Measurements from ENCODE around the gene PIGBOS1.

Gene PIGBOS1

DNA sequence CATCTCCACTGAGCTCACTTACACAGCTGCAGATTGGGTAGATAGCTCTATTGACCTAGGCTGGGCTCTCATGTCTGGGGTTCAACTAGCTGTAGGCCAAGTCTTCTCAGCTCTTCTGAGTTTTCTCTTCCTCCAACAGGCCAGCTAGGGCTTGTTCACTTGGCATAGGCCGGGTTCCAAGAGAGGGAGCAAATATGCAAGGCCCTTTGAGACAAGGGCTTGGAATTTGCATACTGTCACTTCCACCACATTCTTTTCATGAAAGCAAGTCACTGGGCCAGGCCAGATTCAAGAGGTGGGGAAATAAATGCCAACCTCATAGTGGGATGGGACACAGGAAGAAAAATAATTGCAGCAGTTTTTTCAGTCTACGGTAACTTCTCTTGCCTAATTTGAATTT lies 25.3 kb upstream of the PIGBOS1 start:
- H2BK5ac ChIP-seq (ENCODE audit: low read length): no peak overlapping the region
- H3K4me2 ChIP-seq (ENCODE audit: low read length): no peak overlapping the region
- H3K4me1 ChIP-seq (ENCODE audit: control insufficient read depth, low read depth, low read length): peaks cover 3% of the 10 kb centered on the region
- H3K9ac ChIP-seq (ENCODE audit: low read length): no peak overlapping the region
- DNase-seq: peak; percentile 91
- H3K23ac ChIP-seq (ENCODE audit: low read length): no peak overlapping the region
- H3K27ac ChIP-seq (ENCODE audit: low read depth, low read length): no peak overlapping the region
- H3K27me3 ChIP-seq (ENCODE audit: insufficient read depth, low read length, poor library complexity): no peaks in the 10 kb centered on the region
- H3K4ac ChIP-seq (ENCODE audit: low read depth, low read length): no peak overlapping the region
- no peak overlapping the region for H4K8ac ChIP-seq (ENCODE audit: low read depth, low read length)
- H2AK5ac ChIP-seq (ENCODE audit: low read length): no peak overlapping the region
- no peak overlapping the region for H3K18ac ChIP-seq (ENCODE audit: low read length)
- H3K36me3 ChIP-seq (ENCODE audit: control insufficient read depth, insufficient read depth, low read length): no peaks in the 10 kb centered on the region
- H3K79me2 ChIP-seq (ENCODE audit: control insufficient read depth, insufficient read depth, low read length): no peaks in the 10 kb centered on the region
- no CpG with 5 or more reads among the region's 2 CpGs for WGBS (ENCODE audit: extremely low coverage, insufficient coverage, low lambda C conversion rate)
- no peak overlapping the region for H2BK120ac ChIP-seq (ENCODE audit: low read depth, low read length)
- H3K56ac ChIP-seq (ENCODE audit: low read length): no peak overlapping the region
- H4K5ac ChIP-seq (ENCODE audit: low read length): no peak overlapping the region
- no peak overlapping the region for H3K4me3 ChIP-seq (ENCODE audit: low read length)
- H2BK15ac ChIP-seq (replicated peaks; ENCODE audit: low read depth): no peak overlapping the region
- no peaks in the 10 kb centered on the region for H3K79me1 ChIP-seq (ENCODE audit: low read length)

DNA sequence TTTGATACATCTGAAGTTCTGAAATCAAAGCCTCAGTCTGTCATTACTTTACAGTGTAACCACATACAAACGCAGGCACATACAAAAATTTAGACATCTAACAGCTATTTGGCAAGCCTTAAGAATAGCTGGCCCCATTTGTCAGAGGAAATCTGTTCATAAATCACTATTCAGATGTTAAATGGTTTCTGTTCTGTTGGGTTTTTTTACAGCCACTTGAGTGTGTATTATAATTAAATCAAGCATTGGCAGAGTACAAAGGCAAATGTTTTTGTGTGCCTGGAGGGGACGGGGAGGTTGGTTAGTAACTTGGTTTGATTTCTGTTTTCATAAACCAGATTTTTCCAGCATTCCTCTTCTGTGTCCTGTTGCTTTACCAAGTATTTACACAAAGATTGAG lies 24.2 kb upstream of the PIGBOS1 start:
- H4K8ac ChIP-seq (ENCODE audit: low read depth, low read length): no peak overlapping the region
- no peaks in the 10 kb centered on the region for H3K79me1 ChIP-seq (ENCODE audit: low read length)
- no peak overlapping the region for H3K23ac ChIP-seq (ENCODE audit: low read length)
- H2BK120ac ChIP-seq (ENCODE audit: low read depth, low read length): no peak overlapping the region
- H3K4me1 ChIP-seq (ENCODE audit: control insufficient read depth, low read depth, low read length): peaks cover 3% of the 10 kb centered on the region
- no peak overlapping the region for H3K56ac ChIP-seq (ENCODE audit: low read length)
- H2AK5ac ChIP-seq (ENCODE audit: low read length): no peak overlapping the region
- H3K36me3 ChIP-seq (ENCODE audit: control insufficient read depth, insufficient read depth, low read length): no peaks in the 10 kb centered on the region
- no peak overlapping the region for H3K9ac ChIP-seq (ENCODE audit: low read length)
- no peak overlapping the region for H3K4ac ChIP-seq (ENCODE audit: low read depth, low read length)
- H3K4me2 ChIP-seq (ENCODE audit: low read length): no peak overlapping the region
- no peak overlapping the region for H2BK5ac ChIP-seq (ENCODE audit: low read length)
- no peaks in the 10 kb centered on the region for H3K79me2 ChIP-seq (ENCODE audit: control insufficient read depth, insufficient read depth, low read length)
- H3K4me3 ChIP-seq (ENCODE audit: low read length): no peak overlapping the region
- DNase-seq: no peak
- no peaks in the 10 kb centered on the region for H3K27me3 ChIP-seq (ENCODE audit: insufficient read depth, low read length, poor library complexity)
- no peak overlapping the region for H2BK15ac ChIP-seq (replicated peaks; ENCODE audit: low read depth)
- H3K27ac ChIP-seq (ENCODE audit: low read depth, low read length): no peak overlapping the region
- H4K5ac ChIP-seq (ENCODE audit: low read length): no peak overlapping the region
- WGBS (ENCODE audit: extremely low coverage, insufficient coverage, low lambda C conversion rate): no CpG with 5 or more reads among the region's 2 CpGs
- no peak overlapping the region for H3K18ac ChIP-seq (ENCODE audit: low read length)

DNA sequence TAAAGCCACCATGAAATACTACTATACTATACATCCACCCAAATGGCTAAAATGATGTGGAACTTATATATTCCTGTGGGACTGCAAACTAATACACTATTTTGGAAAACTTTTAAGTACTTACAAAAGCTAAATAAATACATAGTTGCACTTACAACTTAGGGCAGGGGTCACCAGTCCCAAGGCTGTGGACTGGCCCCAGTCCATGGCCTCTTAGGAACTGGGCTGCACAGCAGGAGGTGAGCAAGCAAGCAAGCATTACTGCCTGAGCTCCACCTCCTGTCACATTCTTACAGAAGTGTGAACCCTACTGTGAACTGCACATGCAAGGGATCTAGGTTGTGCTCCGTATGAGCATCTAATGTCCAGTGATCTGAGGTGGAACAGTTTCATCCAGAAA lies 18.2 kb upstream of the PIGBOS1 start:
- Histone ChIP-seq H4K5ac (ENCODE audit: low read length) (no peak overlapping the region), H3K23ac (ENCODE audit: low read length) (no peak overlapping the region), H3K4me2 (ENCODE audit: low read length) (no peak overlapping the region), H3K4me3 (ENCODE audit: low read length) (no peak overlapping the region), H3K79me2 (ENCODE audit: control insufficient read depth, insufficient read depth, low read length) (no peaks in the 10 kb centered on the region), H3K56ac (ENCODE audit: low read length) (no peak overlapping the region), H3K27me3 (ENCODE audit: insufficient read depth, low read length, poor library complexity) (no peaks in the 10 kb centered on the region), H3K27ac (ENCODE audit: low read depth, low read length) (no peak overlapping the region), H3K4me1 (ENCODE audit: control insufficient read depth, low read depth, low read length) (no peaks in the 10 kb centered on the region), H3K4ac (ENCODE audit: low read depth, low read length) (no peak overlapping the region), H3K79me1 (ENCODE audit: low read length) (no peaks in the 10 kb centered on the region), H3K36me3 (ENCODE audit: control insufficient read depth, insufficient read depth, low read length) (no peaks in the 10 kb centered on the region), H2BK120ac (ENCODE audit: low read depth, low read length) (no peak overlapping the region), H4K8ac (ENCODE audit: low read depth, low read length) (no peak overlapping the region), H3K9ac (ENCODE audit: low read length) (no peak overlapping the region), H2BK15ac (replicated peaks; ENCODE audit: low read depth) (no peak overlapping the region), H2AK5ac (ENCODE audit: low read length) (no peak overlapping the region), H3K18ac (ENCODE audit: low read length) (no peak overlapping the region), H2BK5ac (ENCODE audit: low read length) (no peak overlapping the region)
- DNase-seq: peak; percentile 45
- no CpG with 5 or more reads among the region's 1 CpG for WGBS (ENCODE audit: extremely low coverage, insufficient coverage, low lambda C conversion rate)

DNA sequence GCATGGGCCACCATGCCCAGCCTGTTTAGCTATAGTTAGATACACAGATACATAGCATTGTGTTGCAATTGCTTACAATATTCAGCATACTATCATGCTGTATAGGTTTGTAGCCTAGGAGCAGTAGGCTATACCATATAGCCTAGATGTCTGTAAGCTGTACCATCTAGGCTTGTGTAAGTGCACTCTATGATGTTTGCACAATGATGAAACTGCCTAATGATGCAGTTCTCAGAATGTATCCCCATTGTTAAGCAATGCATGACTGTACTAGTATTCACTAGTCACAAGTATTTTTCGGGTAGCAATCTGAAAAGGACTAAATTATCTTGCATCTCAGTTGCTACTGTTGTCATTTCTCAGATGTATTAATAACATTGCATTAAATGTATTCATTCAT lies 16.1 kb upstream of the PIGBOS1 start:
- Histone ChIP-seq H3K4me1 (ENCODE audit: control insufficient read depth, low read depth, low read length) (no peaks in the 10 kb centered on the region), H3K79me1 (ENCODE audit: low read length) (no peaks in the 10 kb centered on the region), H3K27me3 (ENCODE audit: insufficient read depth, low read length, poor library complexity) (no peaks in the 10 kb centered on the region), H4K5ac (ENCODE audit: low read length) (no peak overlapping the region), H3K27ac (ENCODE audit: low read depth, low read length) (no peak overlapping the region), H3K4me2 (ENCODE audit: low read length) (no peak overlapping the region), H3K23ac (ENCODE audit: low read length) (no peak overlapping the region), H2BK120ac (ENCODE audit: low read depth, low read length) (no peak overlapping the region), H3K4ac (ENCODE audit: low read depth, low read length) (no peak overlapping the region), H3K56ac (ENCODE audit: low read length) (no peak overlapping the region), H3K4me3 (ENCODE audit: low read length) (no peak overlapping the region), H4K8ac (ENCODE audit: low read depth, low read length) (no peak overlapping the region), H3K18ac (ENCODE audit: low read length) (no peak overlapping the region), H3K79me2 (ENCODE audit: control insufficient read depth, insufficient read depth, low read length) (no peaks in the 10 kb centered on the region), H2BK15ac (replicated peaks; ENCODE audit: low read depth) (no peak overlapping the region), H2BK5ac (ENCODE audit: low read length) (no peak overlapping the region), H2AK5ac (ENCODE audit: low read length) (no peak overlapping the region), H3K36me3 (ENCODE audit: control insufficient read depth, insufficient read depth, low read length) (no peaks in the 10 kb centered on the region), H3K9ac (ENCODE audit: low read length) (no peak overlapping the region)
- no peak for DNase-seq
- WGBS (ENCODE audit: extremely low coverage, insufficient coverage, low lambda C conversion rate): no CpG with 5 or more reads among the region's 1 CpG

DNA sequence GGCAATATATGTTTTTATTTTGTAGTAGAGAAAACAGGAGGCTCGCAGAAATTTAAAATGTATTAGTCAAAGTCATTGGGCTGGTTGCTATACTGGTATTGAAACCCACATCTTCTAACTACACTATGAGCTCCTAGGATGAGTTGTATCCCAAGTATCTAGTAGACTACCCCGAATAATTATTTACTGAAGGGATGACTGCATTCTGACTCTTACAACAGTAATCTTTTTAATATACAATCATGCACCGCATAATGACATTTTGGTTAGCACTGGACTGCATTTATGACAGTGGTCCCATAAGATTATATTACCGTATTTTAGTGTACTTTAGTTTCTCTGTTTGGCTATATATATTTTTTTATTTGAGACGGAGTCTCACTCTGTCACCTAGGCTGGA lies 15.4 kb upstream of the PIGBOS1 start:
- H3K4ac ChIP-seq (ENCODE audit: low read depth, low read length): no peak overlapping the region
- no peak overlapping the region for H3K4me2 ChIP-seq (ENCODE audit: low read length)
- DNase-seq: no peak
- no peak overlapping the region for H3K18ac ChIP-seq (ENCODE audit: low read length)
- no peaks in the 10 kb centered on the region for H3K36me3 ChIP-seq (ENCODE audit: control insufficient read depth, insufficient read depth, low read length)
- H3K27ac ChIP-seq (ENCODE audit: low read depth, low read length): no peak overlapping the region
- no peaks in the 10 kb centered on the region for H3K27me3 ChIP-seq (ENCODE audit: insufficient read depth, low read length, poor library complexity)
- H3K4me3 ChIP-seq (ENCODE audit: low read length): no peak overlapping the region
- no peak overlapping the region for H2BK120ac ChIP-seq (ENCODE audit: low read depth, low read length)
- H3K79me1 ChIP-seq (ENCODE audit: low read length): no peaks in the 10 kb centered on the region
- no CpG with 5 or more reads among the region's 5 CpGs for WGBS (ENCODE audit: extremely low coverage, insufficient coverage, low lambda C conversion rate)
- H4K5ac ChIP-seq (ENCODE audit: low read length): no peak overlapping the region
- no peaks in the 10 kb centered on the region for H3K4me1 ChIP-seq (ENCODE audit: control insufficient read depth, low read depth, low read length)
- no peak overlapping the region for H3K56ac ChIP-seq (ENCODE audit: low read length)
- H3K9ac ChIP-seq (ENCODE audit: low read length): no peak overlapping the region
- H2BK5ac ChIP-seq (ENCODE audit: low read length): no peak overlapping the region
- H3K79me2 ChIP-seq (ENCODE audit: control insufficient read depth, insufficient read depth, low read length): no peaks in the 10 kb centered on the region
- H2BK15ac ChIP-seq (replicated peaks; ENCODE audit: low read depth): no peak overlapping the region
- no peak overlapping the region for H4K8ac ChIP-seq (ENCODE audit: low read depth, low read length)
- no peak overlapping the region for H3K23ac ChIP-seq (ENCODE audit: low read length)
- no peak overlapping the region for H2AK5ac ChIP-seq (ENCODE audit: low read length)

DNA sequence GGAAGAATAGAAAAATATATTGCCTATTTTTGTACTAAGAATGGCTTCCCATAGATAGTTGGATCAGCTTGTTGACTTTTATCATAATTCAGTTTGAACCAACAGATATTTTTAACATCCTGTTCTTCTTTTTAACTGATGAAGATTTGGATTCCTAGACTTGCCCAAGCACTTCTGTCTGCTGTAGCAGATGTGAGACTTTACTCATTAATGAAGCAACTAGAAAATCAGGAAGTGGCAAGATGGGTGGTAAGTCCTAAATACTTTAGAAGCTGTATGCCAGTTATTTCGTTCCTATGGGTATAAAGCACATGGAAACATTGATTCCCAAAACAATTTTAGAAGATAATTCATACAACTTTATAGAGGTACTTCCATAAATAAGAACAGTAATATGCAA lies 8.5 kb upstream of the PIGBOS1 start:
- H3K23ac ChIP-seq (ENCODE audit: low read length): no peak overlapping the region
- no peaks in the 10 kb centered on the region for H3K27me3 ChIP-seq (ENCODE audit: insufficient read depth, low read length, poor library complexity)
- H2BK120ac ChIP-seq (ENCODE audit: low read depth, low read length): no peak overlapping the region
- H3K79me2 ChIP-seq (ENCODE audit: control insufficient read depth, insufficient read depth, low read length): no peaks in the 10 kb centered on the region
- no peak overlapping the region for H4K8ac ChIP-seq (ENCODE audit: low read depth, low read length)
- H3K27ac ChIP-seq (ENCODE audit: low read depth, low read length): no peak overlapping the region
- H3K56ac ChIP-seq (ENCODE audit: low read length): no peak overlapping the region
- H3K18ac ChIP-seq (ENCODE audit: low read length): no peak overlapping the region
- H2AK5ac ChIP-seq (ENCODE audit: low read length): no peak overlapping the region
- H3K4me1 ChIP-seq (ENCODE audit: control insufficient read depth, low read depth, low read length): no peaks in the 10 kb centered on the region
- H3K4ac ChIP-seq (ENCODE audit: low read depth, low read length): no peak overlapping the region
- no peak overlapping the region for H3K9ac ChIP-seq (ENCODE audit: low read length)
- H3K4me2 ChIP-seq (ENCODE audit: low read length): no peak overlapping the region
- DNase-seq: no peak
- H4K5ac ChIP-seq (ENCODE audit: low read length): no peak overlapping the region
- H2BK15ac ChIP-seq (replicated peaks; ENCODE audit: low read depth): no peak overlapping the region
- no CpG with 5 or more reads among the region's 1 CpG for WGBS (ENCODE audit: extremely low coverage, insufficient coverage, low lambda C conversion rate)
- no peak overlapping the region for H2BK5ac ChIP-seq (ENCODE audit: low read length)
- no peaks in the 10 kb centered on the region for H3K36me3 ChIP-seq (ENCODE audit: control insufficient read depth, insufficient read depth, low read length)
- H3K4me3 ChIP-seq (ENCODE audit: low read length): no peak overlapping the region
- H3K79me1 ChIP-seq (ENCODE audit: low read length): no peaks in the 10 kb centered on the region

Measured in mesendoderm (in vitro differentiated cells).